H9 (cell line): Measurements from ENCODE around the gene ZNF678. TPM values are rescaled to one million over a fixed set of nuclear protein-coding genes. Genes with fewer than 3 reads are reported as not detected.

ENCODE experiments used
- DNase-seq: peaks from one replicate; pipeline ENCODE4 v3.0.0-alpha.2; 2017
- H2AFZ ChIP-seq: one replicate; pipeline ENCODE4 v1.6.1; 2013; ENCODE audit warnings: mild to moderate bottlenecking, low read length, control low read depth, moderate library complexity
- H2AK5ac ChIP-seq: 2 replicates; pipeline ENCODE4 v1.6.1; 2013; ENCODE audit warnings: low read length, control low read depth, mixed read lengths; ENCODE audit not compliant: insufficient read length
- H2BK120ac ChIP-seq: one replicate; pipeline ENCODE4 v1.6.1; 2013; ENCODE audit warnings: low read depth, mild to moderate bottlenecking, low read length, control low read depth, inconsistent platforms; ENCODE audit not compliant: poor library complexity, severe bottlenecking
- H2BK12ac ChIP-seq: 2 replicates; pipeline ENCODE4 v1.6.1; 2013; ENCODE audit warnings: low read length, control low read depth, mixed read lengths, low read depth; ENCODE audit not compliant: insufficient read length
- H2BK15ac ChIP-seq: 2 replicates; pipeline ENCODE4 v1.6.1; 2013; ENCODE audit warnings: low read depth, low read length, control low read depth
- H2BK20ac ChIP-seq: one replicate; pipeline ENCODE4 v1.6.1; 2013; ENCODE audit warnings: low read depth, mild to moderate bottlenecking, low read length, control low read depth, inconsistent platforms; ENCODE audit not compliant: poor library complexity, severe bottlenecking
- H2BK5ac ChIP-seq: 2 replicates; pipeline ENCODE4 v1.6.1; 2013; ENCODE audit warnings: low read length, control low read depth, mixed read lengths; ENCODE audit not compliant: insufficient read length
- H3K14ac ChIP-seq: 2 replicates; pipeline ENCODE4 v1.6.1; 2013; ENCODE audit warnings: low read length, control low read depth; ENCODE audit not compliant: insufficient read depth
- H3K18ac ChIP-seq: 2 replicates; pipeline ENCODE4 v1.6.1; 2013; ENCODE audit warnings: low read depth, mild to moderate bottlenecking, mixed read lengths, low read length, control low read depth; ENCODE audit not compliant: insufficient read length
- H3K23ac ChIP-seq: 2 replicates; pipeline ENCODE4 v1.6.1; 2013; ENCODE audit warnings: low read length, control low read depth, mixed read lengths, low read depth; ENCODE audit not compliant: insufficient read length
- H3K23me2 ChIP-seq: 2 replicates; pipeline ENCODE4 v1.6.1; 2013; ENCODE audit warnings: low read depth, mild to moderate bottlenecking, mixed read lengths, low read length, control low read depth; ENCODE audit not compliant: insufficient read length, poor library complexity, severe bottlenecking
- H3K27ac ChIP-seq: 2 replicates; pipeline ENCODE4 v1.5.1; 2013; ENCODE audit warnings: low read length, control low read depth, mixed read lengths, low read depth; ENCODE audit not compliant: insufficient read length
- H3K27me3 ChIP-seq: 2 replicates; pipeline ENCODE4 v1.6.1; 2013; ENCODE audit warnings: low read length, control low read depth, inconsistent platforms; ENCODE audit not compliant: insufficient read depth
- H3K4ac ChIP-seq: 2 replicates; pipeline ENCODE4 v1.6.1; 2013; ENCODE audit warnings: low read depth, mild to moderate bottlenecking, control low read depth, inconsistent platforms, low read length, moderate library complexity
- H3K4me1 ChIP-seq: 2 replicates; pipeline ENCODE4 v1.6.1; 2013; ENCODE audit warnings: low read length, control low read depth, inconsistent platforms; ENCODE audit not compliant: insufficient read depth
- H3K4me2 ChIP-seq: 2 replicates; pipeline ENCODE4 v1.6.1; 2013; ENCODE audit warnings: low read length, control low read depth, mixed read lengths; ENCODE audit not compliant: insufficient read length, insufficient read depth
- H3K56ac ChIP-seq: 2 replicates; pipeline ENCODE4 v1.6.1; 2013; ENCODE audit warnings: low read depth, mild to moderate bottlenecking, mixed read lengths, low read length, control low read depth; ENCODE audit not compliant: insufficient read length
- H3K79me1 ChIP-seq: 2 replicates; pipeline ENCODE4 v1.6.1; 2013; ENCODE audit warnings: low read depth, mild to moderate bottlenecking, moderate library complexity, low read length, control low read depth, inconsistent platforms; ENCODE audit not compliant: insufficient read depth, poor library complexity, severe bottlenecking
- H3K79me2 ChIP-seq: 2 replicates; pipeline ENCODE4 v1.6.1; 2013; ENCODE audit warnings: low read length, control low read depth, inconsistent platforms; ENCODE audit not compliant: insufficient read depth
- H3K9ac ChIP-seq: 2 replicates; pipeline ENCODE4 v1.6.1; 2013; ENCODE audit warnings: low read length, control low read depth, mixed read lengths; ENCODE audit not compliant: insufficient read length; ENCODE audit errors: extremely low read depth
- H3K9me3 ChIP-seq: one replicate; pipeline ENCODE4 v1.6.1; 2013; ENCODE audit warnings: low read depth, low read length, inconsistent platforms; ENCODE audit not compliant: control insufficient read depth
- H3T11ph ChIP-seq: one replicate; pipeline ENCODE4 v1.6.1; 2013; ENCODE audit warnings: mild to moderate bottlenecking, low read length, control low read depth, inconsistent platforms
- H4K20me1 ChIP-seq: one replicate; pipeline ENCODE4 v1.6.1; 2013; ENCODE audit not compliant: control insufficient read depth, insufficient read length, insufficient read depth
- H4K5ac ChIP-seq: 2 replicates; pipeline ENCODE4 v1.6.1; 2013; ENCODE audit warnings: low read depth, mild to moderate bottlenecking, mixed read lengths, low read length, control low read depth; ENCODE audit not compliant: insufficient read length
- H4K8ac ChIP-seq: replicated peaks from 2 replicates; pipeline ENCODE4 v1.6.1; 2013; ENCODE audit warnings: low read length, control low read depth, mixed read lengths, low read depth; ENCODE audit not compliant: insufficient read length
- H4K91ac ChIP-seq: 2 replicates; pipeline ENCODE4 v1.6.1; 2013; ENCODE audit warnings: low read depth, mild to moderate bottlenecking, moderate library complexity, mixed read lengths, low read length, control low read depth; ENCODE audit not compliant: insufficient read length
- H3K27ac Mint-ChIP-seq, 3 experiments: 2 replicates in 2 of 3; 3 replicates in 1 of 3; pipeline ENCODE4 v1.8.0; 2020 to 2021; ENCODE audit warnings: mixed read lengths in 3 of 3, mild to moderate bottlenecking in 1 of 3, moderate library complexity in 1 of 3
- H3K27me3 Mint-ChIP-seq: 2 replicates; pipeline ENCODE4 v1.8.0; 2021; ENCODE audit warnings: low read depth, mild to moderate bottlenecking, moderate library complexity, mixed read lengths
- H3K36me3 Mint-ChIP-seq, 3 experiments: 2 replicates in 2 of 3; 3 replicates in 1 of 3; pipeline ENCODE4 v1.8.0; 2020 to 2021; ENCODE audit warnings: low read depth in 3 of 3, mixed read lengths in 3 of 3; ENCODE audit not compliant: insufficient read depth in 1 of 3
- H3K4me1 Mint-ChIP-seq, 2 experiments: 2 replicates each; pipeline ENCODE4 v1.8.0; 2020; ENCODE audit warnings: mixed read lengths in 2 of 2
- H3K4me3 Mint-ChIP-seq, 2 experiments: 2 replicates in 1 of 2; 3 replicates in 1 of 2; pipeline ENCODE4 v1.8.0; 2020 to 2021; ENCODE audit warnings: mild to moderate bottlenecking in 2 of 2, mixed read lengths in 2 of 2, moderate library complexity in 1 of 2
- H3K9me3 Mint-ChIP-seq, 2 experiments: 2 replicates in 1 of 2; 3 replicates in 1 of 2; pipeline ENCODE4 v1.8.0; 2020; ENCODE audit warnings: mild to moderate bottlenecking in 2 of 2, mixed read lengths in 2 of 2, moderate library complexity in 1 of 2
- CTCF ChIP-seq: fragments of 200-600 bp; sonication (generic); conservative IDR thresholded peaks from 3 replicates; pipeline ENCODE4 v1.8.0; 2021; ENCODE audit warnings: antibody characterized with exemption, mild to moderate bottlenecking
- WGBS: extraction: QIAGEN DNeasy Blood & Tissue Kit; methylation state at CpG from one replicate; pipeline ENCODE4 v1.1.7; 2013; ENCODE audit warnings: missing lambda C conversion rate, low lambda C conversion rate, mixed read lengths; ENCODE audit not compliant: insufficient read length; ENCODE audit errors: extremely low coverage; 5-methylcytosine and 5-hydroxymethylcytosine counted together
- total RNA-seq: library from RNA; stranded (reverse); gene quantifications from 2 replicates; pipeline ENCODE4 v1.2.1, GENCODE V29; 2021

ZNF678 gene
- total RNA-seq, 1 experiment from 2014 or later = 25.3 TPM

GRCh38 chr1:227632325-227632724 lies 69.0 kb downstream of the ZNF678 start:
- no peak overlapping the region for H3K4me3 Mint-ChIP-seq
- no peak overlapping the region for H3K23ac ChIP-seq
- H3K27me3 ChIP-seq = no peaks in the 10 kb centered on the region
- H2AFZ ChIP-seq = no peak overlapping the region
- no peak overlapping the region for H3K56ac ChIP-seq
- no peaks in the 10 kb centered on the region for H3K27me3 Mint-ChIP-seq
- H3K4ac ChIP-seq = no peak overlapping the region
- H3K4me1 ChIP-seq = no peaks in the 10 kb centered on the region
- no peak overlapping the region; a peak in 2 of 7 replicates for H3K27ac Mint-ChIP-seq
- TF ChIP-seq CTCF = no peak
- no peak overlapping the region for H2BK120ac ChIP-seq
- H2BK15ac ChIP-seq = no peak overlapping the region
- H3K4me1 Mint-ChIP-seq = peaks cover 0 to 3% of the 10 kb centered on the region in 2 experiments; a peak in 1 of 4 replicates
- no peaks in the 10 kb centered on the region; the same call in 1 of the 2 replicates for H3K79me2 ChIP-seq
- peaks cover 6% of the 10 kb centered on the region for H3K79me1 ChIP-seq
- H2BK20ac ChIP-seq = no peak overlapping the region
- no peak overlapping the region for H2BK5ac ChIP-seq
- WGBS = no CpG with 5 or more reads among the region's 13 CpGs
- H3K27ac ChIP-seq = no peak overlapping the region
- no peak overlapping the region for H2BK12ac ChIP-seq
- H2AK5ac ChIP-seq = no peak overlapping the region
- no peak overlapping the region for H4K91ac ChIP-seq
- H4K20me1 ChIP-seq = no peaks in the 10 kb centered on the region
- peaks cover 28 to 60% (median 51%) of the 10 kb centered on the region in 3 experiments for H3K36me3 Mint-ChIP-seq
- H3K18ac ChIP-seq = no peak overlapping the region
- no peak overlapping the region for H3T11ph ChIP-seq
- DNase-seq = no peak
- H3K14ac ChIP-seq = no peak overlapping the region
- H3K9ac ChIP-seq = no peak overlapping the region
- no peak overlapping the region for H4K8ac ChIP-seq
- peaks cover 19 to 67% of the 10 kb centered on the region in 2 experiments for H3K9me3 Mint-ChIP-seq
- H3K9me3 ChIP-seq = peaks cover 6% of the 10 kb centered on the region
- no peak overlapping the region for H3K4me2 ChIP-seq
- H3K23me2 ChIP-seq = no peaks in the 10 kb centered on the region
- no peak overlapping the region for H4K5ac ChIP-seq
